GM12878 (cell line): ENCODE results near the gene TXLNB. TPM values are rescaled to one million over a fixed set of nuclear protein-coding genes. Genes with fewer than 3 reads are reported as not detected.
A peak's percentile ranks its signal among the peaks of the same experiment; 100 is the strongest.

Experiments used
- ATF3 ChIP-seq: IDR thresholded peaks from 2 replicates; pipeline ENCODE4 v1.6.1; 2011; ENCODE audit warnings: low read depth, mild to moderate bottlenecking, low read length, moderate library complexity, borderline replicate concordance; ENCODE audit errors: extremely low read depth
- BRCA1 ChIP-seq: IDR thresholded peaks from 2 replicates; pipeline ENCODE4 v1.6.1; 2011; ENCODE audit warnings: low read depth, low read length, improper control_type of control experiment
- CREM ChIP-seq: IDR thresholded peaks from 2 replicates; pipeline ENCODE4 v1.6.1; 2014; ENCODE audit warnings: antibody characterized with exemption, low read depth
- IKZF1 ChIP-seq: fragments of 450-650 bp; conservative IDR thresholded peaks from 2 replicates; pipeline ENCODE4 v1.6.1; 2017; ENCODE audit warnings: antibody characterized with exemption, mild to moderate bottlenecking
- MAX ChIP-seq: IDR thresholded peaks from 2 replicates; pipeline ENCODE4 v1.6.1; 2012; ENCODE audit warnings: low read depth, low read length, improper control_type of control experiment
- NFYB ChIP-seq: IDR thresholded peaks from 2 replicates; pipeline ENCODE4 v1.6.1; 2011; ENCODE audit warnings: low read depth, mild to moderate bottlenecking, low read length, improper control_type of control experiment, moderate library complexity; ENCODE audit not compliant: insufficient read depth
- REST ChIP-seq: IDR thresholded peaks from 2 replicates; pipeline ENCODE4 v1.6.1; 2012; ENCODE audit warnings: mild to moderate bottlenecking, low read depth, low read length
- SMC3 ChIP-seq: IDR thresholded peaks from 2 replicates; pipeline ENCODE4 v1.6.1; 2011; ENCODE audit warnings: low read length, improper control_type of control experiment, borderline replicate concordance
- STAT1 ChIP-seq: fragments of 450-650 bp; conservative IDR thresholded peaks from 2 replicates; pipeline ENCODE4 v1.6.1; 2014; ENCODE audit warnings: antibody characterized with exemption, mild to moderate bottlenecking
- TBL1XR1 ChIP-seq: IDR thresholded peaks from 2 replicates; pipeline ENCODE4 v1.6.1; 2012; ENCODE audit warnings: low read depth, low read length, improper control_type of control experiment
- TCF12 ChIP-seq: IDR thresholded peaks from 2 replicates; pipeline ENCODE4 v1.6.1; 2011; ENCODE audit warnings: low read depth, mild to moderate bottlenecking, low read length
- ZNF384 ChIP-seq: IDR thresholded peaks from 2 replicates; pipeline ENCODE4 v1.6.1; 2012; ENCODE audit warnings: low read depth, mild to moderate bottlenecking, low read length, improper control_type of control experiment, borderline replicate concordance
- polyA plus RNA-seq, 11 experiments: library from polyadenylated mRNA; depleted of rRNA in 4 of 11; unstranded in 6 of 11; stranded (reverse) in 5 of 11; fragments of >200 nt; fragmentation: Nextera tagmentation in 4 of 11; fragmentation: Illumina TruSeq in 1 of 11; extraction: Ambion mirVana in 4 of 11; extraction: Trizol in 1 of 11; gene quantifications; 1 replicate in 1 of 11; 2 replicates in 10 of 11; pipeline versions ENCODE4 v1.2.1 to v1.2.3, GENCODE V29; 2011 to 2016; ENCODE audit warnings: inconsistent platforms in 2 of 11, missing spikeins in 2 of 11, low read depth in 1 of 11
- total RNA-seq, 4 experiments: library from RNA; depleted of rRNA in 3 of 4; stranded (reverse); fragments of >200 nt in 3 of 4; fragmentation: Illumina TruSeq in 1 of 4; extraction: Trizol in 1 of 4; gene quantifications; 2 replicates each; pipeline versions ENCODE4 v1.2.1 to v1.2.3, GENCODE V29; 2013 to 2021
- TF ChIP-seq, protein P1 (sequence below): fragments of 450-650 bp; formaldehyde crosslinking; IDR thresholded peaks from 2 replicates; pipeline ENCODE4 v1.4.0; 2022; ENCODE audit warnings: mild to moderate bottlenecking, moderate library complexity

Gene TXLNB
- total and polyA plus RNA-seq, 10 of the 15 experiments (the other 5 are each of a cell fraction or from before 2014, with no cell fraction given), result 0.07 to 1.3 (median 0.22) TPM; not detected in 1

- TF ChIP-seq REST, result no peak
- TF ChIP-seq TCF12, result peak; percentile 89
- peak; percentile 87; the same call in 1 of the 2 replicates for TF ChIP-seq TBL1XR1
- peak; percentile 81; the same call in 1 of the 2 replicates for TF ChIP-seq CREM
- TF ChIP-seq STAT1, result no peak
- TF ChIP-seq, protein P1, sequence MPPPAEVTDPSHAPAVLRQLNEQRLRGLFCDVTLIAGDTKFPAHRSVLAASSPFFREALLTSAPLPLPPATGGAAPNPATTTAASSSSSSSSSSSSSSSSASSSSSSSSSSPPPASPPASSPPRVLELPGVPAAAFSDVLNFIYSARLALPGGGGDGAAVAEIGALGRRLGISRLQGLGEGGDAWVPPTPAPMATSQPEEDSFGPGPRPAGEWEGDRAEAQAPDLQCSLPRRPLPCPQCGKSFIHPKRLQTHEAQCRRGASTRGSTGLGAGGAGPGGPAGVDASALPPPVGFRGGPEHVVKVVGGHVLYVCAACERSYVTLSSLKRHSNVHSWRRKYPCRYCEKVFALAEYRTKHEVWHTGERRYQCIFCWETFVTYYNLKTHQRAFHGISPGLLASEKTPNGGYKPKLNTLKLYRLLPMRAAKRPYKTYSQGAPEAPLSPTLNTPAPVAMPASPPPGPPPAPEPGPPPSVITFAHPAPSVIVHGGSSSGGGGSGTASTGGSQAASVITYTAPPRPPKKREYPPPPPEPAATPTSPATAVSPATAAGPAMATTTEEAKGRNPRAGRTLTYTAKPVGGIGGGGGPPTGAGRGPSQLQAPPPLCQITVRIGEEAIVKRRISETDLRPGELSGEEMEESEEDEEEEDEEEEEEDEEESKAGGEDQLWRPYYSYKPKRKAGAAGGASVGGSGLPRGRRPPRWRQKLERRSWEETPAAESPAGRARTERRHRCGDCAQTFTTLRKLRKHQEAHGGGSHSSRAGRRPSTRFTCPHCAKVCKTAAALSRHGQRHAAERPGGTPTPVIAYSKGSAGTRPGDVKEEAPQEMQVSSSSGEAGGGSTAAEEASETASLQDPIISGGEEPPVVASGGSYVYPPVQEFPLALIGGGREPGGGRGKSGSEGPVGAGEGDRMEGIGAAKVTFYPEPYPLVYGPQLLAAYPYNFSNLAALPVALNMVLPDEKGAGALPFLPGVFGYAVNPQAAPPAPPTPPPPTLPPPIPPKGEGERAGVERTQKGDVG (CRISPR knock-in tag), result no peak
- no peak for TF ChIP-seq ZNF384
- peak; percentile 86 for TF ChIP-seq IKZF1
- no peak for TF ChIP-seq SMC3
- no peak for TF ChIP-seq BRCA1
- TF ChIP-seq NFYB, result no peak
- no peak for TF ChIP-seq ATF3
- TF ChIP-seq MAX, result no peak
Measured at GRCh38 chr6:139290787-139291311, 949 bp downstream of the TXLNB start (continued).
